ENCODE measurements around the gene UNC13C.

Gene UNC13C

DNA sequence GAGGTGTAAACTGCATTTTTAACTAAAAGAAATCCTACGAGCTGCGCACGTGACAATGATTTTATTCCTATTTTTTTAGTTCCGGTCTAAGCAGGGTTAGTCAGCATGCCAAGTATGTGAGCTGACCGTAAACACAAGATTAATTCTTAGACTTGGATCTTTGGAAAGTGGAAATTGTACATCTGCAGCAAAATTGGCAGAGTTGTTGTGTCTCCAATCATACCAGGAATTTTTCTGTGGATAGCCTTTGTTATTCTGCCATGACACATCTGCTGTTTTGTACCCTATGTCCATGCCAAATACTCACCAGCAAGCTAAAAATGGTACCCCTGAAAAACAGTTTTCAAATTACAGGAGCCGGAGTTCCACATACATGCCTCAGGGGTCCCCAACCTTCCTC is 562.5 kb downstream of the UNC13C start:
- Histone ChIP-seq H3K27me3 (ENCODE audit: control insufficient read depth, insufficient read depth, low read length) (no peaks in the 10 kb centered on the region), H3K4me3 (ENCODE audit: low read length) (no peak overlapping the region), H3K4me1 (ENCODE audit: control insufficient read depth, insufficient read depth, low read length) (no peaks in the 10 kb centered on the region), H3K36me3 (ENCODE audit: insufficient read depth, low read length) (no peaks in the 10 kb centered on the region), H3K9ac (ENCODE audit: low read depth, low read length) (no peak overlapping the region), H3K4me2 (ENCODE audit: low read length) (no peak overlapping the region), H3K9me3 (replicated peaks; ENCODE audit: low read length) (no peaks in the 10 kb centered on the region)

DNA sequence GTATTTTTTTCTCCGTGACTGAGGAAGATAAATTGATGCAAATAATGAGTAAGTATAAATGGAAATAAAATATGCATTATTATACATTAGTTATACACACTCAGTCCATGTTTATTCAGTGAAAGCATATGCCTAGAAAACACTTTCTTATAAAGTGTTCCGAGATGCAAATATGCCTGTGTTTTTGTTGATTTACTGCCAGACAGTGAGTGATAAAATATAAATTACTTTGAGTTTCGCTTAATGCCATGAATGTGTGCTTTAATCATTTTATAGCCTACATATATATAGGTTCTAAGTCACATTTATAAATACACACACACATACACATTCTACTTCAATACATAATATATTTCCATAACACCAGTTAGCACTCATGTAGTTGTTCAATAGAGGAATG is 569.2 kb downstream of the UNC13C start:
- Histone ChIP-seq H3K9ac (ENCODE audit: low read depth, low read length) (no peak overlapping the region), H3K4me3 (ENCODE audit: low read length) (no peak overlapping the region), H3K4me2 (ENCODE audit: low read length) (no peak overlapping the region), H3K36me3 (ENCODE audit: insufficient read depth, low read length) (no peaks in the 10 kb centered on the region), H3K4me1 (ENCODE audit: control insufficient read depth, insufficient read depth, low read length) (no peaks in the 10 kb centered on the region), H3K9me3 (replicated peaks; ENCODE audit: low read length) (no peaks in the 10 kb centered on the region), H3K27me3 (ENCODE audit: control insufficient read depth, insufficient read depth, low read length) (no peaks in the 10 kb centered on the region)

DNA sequence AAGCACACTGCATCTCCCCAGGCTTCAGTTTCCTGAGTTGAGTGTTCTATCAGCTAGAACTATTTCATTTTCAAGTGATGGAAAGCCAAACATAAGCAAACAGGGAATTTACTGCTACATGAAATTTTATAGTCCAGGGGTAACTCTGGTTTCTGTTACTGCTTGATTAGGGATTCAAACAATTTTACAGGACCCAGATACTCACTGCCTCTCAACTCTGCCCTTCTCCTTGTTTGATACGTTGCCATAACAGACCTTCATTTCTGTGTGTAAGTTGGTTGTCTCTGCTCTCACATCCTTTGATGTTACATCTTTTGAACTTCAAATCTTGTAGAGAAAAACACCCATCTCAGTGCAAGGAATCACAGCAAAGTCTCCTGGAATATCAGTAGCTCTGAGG is 572.7 kb downstream of the UNC13C start:
- H3K9me3 ChIP-seq (replicated peaks; ENCODE audit: low read length): no peaks in the 10 kb centered on the region
- H3K4me1 ChIP-seq (ENCODE audit: control insufficient read depth, insufficient read depth, low read length): no peaks in the 10 kb centered on the region
- no peak overlapping the region for H3K4me2 ChIP-seq (ENCODE audit: low read length)
- H3K27me3 ChIP-seq (ENCODE audit: control insufficient read depth, insufficient read depth, low read length): no peaks in the 10 kb centered on the region
- H3K36me3 ChIP-seq (ENCODE audit: insufficient read depth, low read length): no peaks in the 10 kb centered on the region
- no peak overlapping the region for H3K4me3 ChIP-seq (ENCODE audit: low read length)
- no peak overlapping the region for H3K9ac ChIP-seq (ENCODE audit: low read depth, low read length)

DNA sequence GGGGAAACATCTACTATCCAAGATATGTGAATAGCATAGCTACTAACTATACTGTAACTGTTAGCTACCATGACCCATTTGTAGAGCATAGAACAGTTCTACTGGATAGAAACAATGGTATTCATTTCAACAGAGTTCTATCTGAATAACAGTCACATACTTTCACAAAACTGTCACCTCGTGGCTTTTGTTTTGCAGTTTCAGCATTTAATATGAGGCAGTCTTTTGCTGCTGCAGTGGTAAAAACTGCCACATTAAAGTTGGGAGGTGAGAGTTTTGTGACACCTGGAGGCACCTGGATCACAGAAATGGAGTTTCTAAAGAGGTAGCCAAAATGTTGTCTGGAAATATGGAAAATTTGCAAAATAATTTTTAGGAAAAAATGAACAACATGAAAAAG is 578.0 kb downstream of the UNC13C start:
- Histone ChIP-seq H3K9me3 (replicated peaks; ENCODE audit: low read length) (no peaks in the 10 kb centered on the region), H3K4me3 (ENCODE audit: low read length) (no peak overlapping the region), H3K36me3 (ENCODE audit: insufficient read depth, low read length) (no peaks in the 10 kb centered on the region)

DNA sequence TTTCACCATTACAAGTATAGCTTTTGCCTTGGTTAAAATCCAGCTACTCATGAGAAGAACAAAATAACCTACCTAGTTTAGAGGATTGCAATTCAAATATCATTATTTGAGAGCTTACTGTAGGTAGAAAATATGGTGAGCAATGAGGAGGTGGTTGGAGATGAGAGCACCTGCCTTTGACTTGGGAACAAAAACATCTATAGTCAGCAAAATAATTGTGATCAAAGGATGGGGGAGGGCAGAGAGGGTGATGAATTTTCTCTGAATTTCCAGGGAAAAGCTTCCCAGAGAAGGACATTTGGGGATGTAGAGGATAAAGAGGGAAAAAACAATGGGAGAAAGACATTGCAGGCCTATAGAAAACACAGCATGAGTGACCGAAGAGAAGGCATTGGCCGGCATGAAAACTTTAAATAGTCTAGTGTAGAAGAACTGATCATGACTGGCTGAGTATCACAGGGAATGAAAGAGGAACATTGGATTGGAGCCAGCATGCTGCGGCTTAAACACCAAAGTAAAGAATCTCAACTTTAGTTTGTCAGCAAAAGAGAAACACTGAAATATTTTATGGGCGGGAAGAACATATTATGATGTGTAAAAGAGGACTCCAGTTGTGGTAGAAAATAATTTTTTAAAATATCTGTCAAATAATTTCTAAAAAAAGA is 581.3 kb downstream of the UNC13C start:
- Histone ChIP-seq H3K9ac (ENCODE audit: low read depth, low read length) (no peak overlapping the region), H3K27me3 (ENCODE audit: control insufficient read depth, insufficient read depth, low read length) (no peaks in the 10 kb centered on the region), H3K4me2 (ENCODE audit: low read length) (no peak overlapping the region), H3K36me3 (ENCODE audit: insufficient read depth, low read length) (no peaks in the 10 kb centered on the region), H3K9me3 (replicated peaks; ENCODE audit: low read length) (no peaks in the 10 kb centered on the region), H3K4me3 (ENCODE audit: low read length) (no peak overlapping the region), H3K4me1 (ENCODE audit: control insufficient read depth, insufficient read depth, low read length) (no peaks in the 10 kb centered on the region)

More for the DNA sequence above, 578.0 kb downstream of the UNC13C start:
- no peak overlapping the region for H3K9ac ChIP-seq (ENCODE audit: low read depth, low read length)
- no peaks in the 10 kb centered on the region for H3K27me3 ChIP-seq (ENCODE audit: control insufficient read depth, insufficient read depth, low read length)
- H3K4me1 ChIP-seq (ENCODE audit: control insufficient read depth, insufficient read depth, low read length): no peaks in the 10 kb centered on the region
- no peak overlapping the region for H3K4me2 ChIP-seq (ENCODE audit: low read length)

DNA sequence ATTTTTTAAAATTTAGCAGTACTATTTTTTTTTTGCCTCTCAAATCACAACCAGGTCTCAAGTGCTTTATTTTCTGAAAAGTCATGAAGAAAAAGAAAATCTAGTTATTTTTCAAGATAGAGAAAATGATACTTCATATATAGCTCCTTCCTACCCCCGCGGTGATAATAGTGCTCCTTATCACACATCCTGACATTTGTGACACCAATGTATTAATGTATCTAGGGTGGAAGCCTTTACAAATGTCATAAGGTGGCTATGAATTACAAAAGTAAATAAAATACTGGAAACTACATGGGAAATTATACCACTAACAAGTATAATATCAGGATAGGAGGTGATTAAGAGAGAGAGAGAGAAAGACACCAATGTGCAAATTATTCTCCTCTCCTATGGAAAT is 582.2 kb downstream of the UNC13C start:
- H3K4me3 ChIP-seq (ENCODE audit: low read length): no peak overlapping the region
- H3K9me3 ChIP-seq (replicated peaks; ENCODE audit: low read length): no peaks in the 10 kb centered on the region
- no peaks in the 10 kb centered on the region for H3K27me3 ChIP-seq (ENCODE audit: control insufficient read depth, insufficient read depth, low read length)
- H3K4me2 ChIP-seq (ENCODE audit: low read length): no peak overlapping the region
- no peaks in the 10 kb centered on the region for H3K36me3 ChIP-seq (ENCODE audit: insufficient read depth, low read length)
- no peaks in the 10 kb centered on the region for H3K4me1 ChIP-seq (ENCODE audit: control insufficient read depth, insufficient read depth, low read length)
- no peak overlapping the region for H3K9ac ChIP-seq (ENCODE audit: low read depth, low read length)

DNA sequence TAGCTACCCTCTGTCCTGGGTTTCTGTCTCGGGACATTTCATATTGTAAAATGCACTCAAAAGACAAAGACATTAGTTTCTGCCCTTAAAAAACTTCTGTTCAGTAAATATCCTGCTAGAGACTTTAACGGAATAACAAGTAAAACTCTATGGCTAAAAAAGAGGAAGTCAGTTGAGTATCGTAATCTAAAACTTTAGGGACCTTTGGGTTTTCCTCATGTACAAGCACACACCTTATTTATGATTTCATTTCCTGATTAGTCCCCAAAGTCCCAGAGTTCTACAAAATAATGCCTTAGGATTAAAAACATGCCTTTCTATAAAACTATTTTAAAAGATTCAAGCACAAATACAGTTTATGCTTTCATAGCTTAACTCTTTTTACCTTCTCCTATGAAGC is 585.9 kb downstream of the UNC13C start:
- Histone ChIP-seq H3K27me3 (ENCODE audit: control insufficient read depth, insufficient read depth, low read length) (no peaks in the 10 kb centered on the region), H3K4me1 (ENCODE audit: control insufficient read depth, insufficient read depth, low read length) (no peaks in the 10 kb centered on the region), H3K4me2 (ENCODE audit: low read length) (no peak overlapping the region), H3K9ac (ENCODE audit: low read depth, low read length) (no peak overlapping the region), H3K36me3 (ENCODE audit: insufficient read depth, low read length) (no peaks in the 10 kb centered on the region), H3K9me3 (replicated peaks; ENCODE audit: low read length) (no peaks in the 10 kb centered on the region), H3K4me3 (ENCODE audit: low read length) (no peak overlapping the region)

DNA sequence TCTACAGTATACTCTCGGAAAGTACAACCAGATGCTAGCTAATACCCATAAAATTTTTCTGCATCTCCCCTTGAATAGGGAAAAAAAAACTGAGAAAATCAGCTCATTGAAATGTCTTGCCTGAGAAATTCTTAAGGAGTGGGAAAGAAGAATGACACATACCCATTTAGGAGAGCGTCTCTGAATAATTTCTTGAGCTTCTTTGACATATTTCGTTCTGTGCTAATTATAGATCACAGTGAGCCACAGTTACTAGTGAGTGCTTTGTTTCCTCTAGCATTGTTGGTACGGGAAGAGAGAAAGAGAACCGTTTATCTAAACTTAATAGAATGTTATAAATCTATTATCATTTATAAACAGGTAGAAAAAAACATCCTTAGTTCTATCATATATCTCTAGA is 588.4 kb downstream of the UNC13C start:
- Histone ChIP-seq H3K4me3 (ENCODE audit: low read length) (no peak overlapping the region), H3K9ac (ENCODE audit: low read depth, low read length) (no peak overlapping the region), H3K9me3 (replicated peaks; ENCODE audit: low read length) (no peaks in the 10 kb centered on the region), H3K27me3 (ENCODE audit: control insufficient read depth, insufficient read depth, low read length) (no peaks in the 10 kb centered on the region), H3K4me2 (ENCODE audit: low read length) (no peak overlapping the region), H3K4me1 (ENCODE audit: control insufficient read depth, insufficient read depth, low read length) (no peaks in the 10 kb centered on the region), H3K36me3 (ENCODE audit: insufficient read depth, low read length) (no peaks in the 10 kb centered on the region)

DNA sequence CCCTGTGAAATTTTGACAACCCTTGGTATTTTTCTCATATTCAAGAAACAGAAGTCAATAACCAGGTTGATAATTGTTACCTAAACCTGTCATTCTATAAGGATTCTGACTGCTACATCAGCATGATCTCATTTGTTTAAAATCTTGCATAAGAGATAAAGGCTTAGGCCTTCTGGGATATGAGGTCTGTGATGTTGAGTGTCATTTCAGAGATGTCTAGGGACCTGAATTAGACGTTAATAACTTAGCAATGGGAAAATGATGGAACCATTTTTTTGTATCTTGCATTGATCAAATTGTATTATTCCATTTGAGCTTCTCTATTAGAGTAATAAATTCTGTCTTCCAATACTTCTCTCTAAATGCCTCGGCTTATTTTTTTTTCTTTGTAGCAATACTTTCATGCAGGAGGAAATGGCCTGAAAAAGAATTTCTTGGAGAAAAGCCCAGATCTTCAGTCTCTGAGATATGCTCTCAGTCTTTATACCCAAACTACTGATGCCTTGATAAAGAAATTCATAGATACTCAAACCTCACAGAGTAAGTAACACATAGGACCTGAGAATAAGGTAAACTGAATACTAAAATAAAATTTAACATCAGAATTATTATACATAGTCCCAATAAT is 589.3 kb downstream of the UNC13C start:
- Histone ChIP-seq H3K4me3 (ENCODE audit: low read length) (no peak overlapping the region), H3K27me3 (ENCODE audit: control insufficient read depth, insufficient read depth, low read length) (no peaks in the 10 kb centered on the region), H3K4me2 (ENCODE audit: low read length) (no peak overlapping the region), H3K9ac (ENCODE audit: low read depth, low read length) (no peak overlapping the region), H3K9me3 (replicated peaks; ENCODE audit: low read length) (no peaks in the 10 kb centered on the region), H3K4me1 (ENCODE audit: control insufficient read depth, insufficient read depth, low read length) (no peaks in the 10 kb centered on the region), H3K36me3 (ENCODE audit: insufficient read depth, low read length) (no peaks in the 10 kb centered on the region)

DNA sequence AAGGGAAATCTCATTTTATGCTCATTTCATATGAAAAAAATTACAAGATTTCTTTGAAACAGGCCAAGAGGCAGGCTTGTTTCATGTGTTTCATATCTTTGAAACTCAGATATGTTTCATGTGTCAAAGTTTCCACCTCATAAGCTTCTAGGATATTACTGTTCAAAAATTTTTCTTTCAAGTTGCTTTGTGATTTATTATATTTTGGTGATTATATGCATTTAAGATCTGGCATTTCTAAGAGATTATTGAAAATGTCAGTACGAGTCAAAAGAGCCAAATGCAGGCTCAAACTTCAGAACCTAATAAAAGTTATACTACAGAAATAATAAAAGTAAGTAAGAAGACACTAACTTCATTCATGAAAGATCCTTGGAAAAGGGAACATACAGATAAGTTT is 590.1 kb downstream of the UNC13C start:
- Histone ChIP-seq H3K9me3 (replicated peaks; ENCODE audit: low read length) (no peaks in the 10 kb centered on the region), H3K4me1 (ENCODE audit: control insufficient read depth, insufficient read depth, low read length) (no peaks in the 10 kb centered on the region), H3K4me3 (ENCODE audit: low read length) (no peak overlapping the region), H3K27me3 (ENCODE audit: control insufficient read depth, insufficient read depth, low read length) (no peaks in the 10 kb centered on the region), H3K36me3 (ENCODE audit: insufficient read depth, low read length) (no peaks in the 10 kb centered on the region), H3K4me2 (ENCODE audit: low read length) (no peak overlapping the region), H3K9ac (ENCODE audit: low read depth, low read length) (no peak overlapping the region)

DNA sequence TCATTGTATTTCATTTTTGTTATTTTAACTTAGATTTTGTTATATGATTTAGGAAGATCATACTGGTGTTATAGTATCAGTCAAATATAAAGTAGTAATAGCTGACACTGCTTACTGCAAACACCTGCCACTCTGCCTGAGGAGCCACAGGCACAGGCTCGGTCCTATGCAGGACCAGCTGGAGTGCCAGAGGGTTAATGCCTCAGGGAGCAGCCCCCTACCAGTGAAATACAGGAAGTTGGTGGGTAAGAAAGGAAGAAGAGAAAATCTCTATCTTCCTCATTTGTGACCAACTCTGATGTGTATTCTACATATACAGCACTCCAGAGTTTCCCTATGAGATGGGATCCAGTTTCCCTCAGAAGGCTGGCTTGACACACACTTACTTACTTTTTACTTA is 593.3 kb downstream of the UNC13C start:
- Histone ChIP-seq H3K27me3 (ENCODE audit: control insufficient read depth, insufficient read depth, low read length) (no peaks in the 10 kb centered on the region), H3K9ac (ENCODE audit: low read depth, low read length) (no peak overlapping the region), H3K4me3 (ENCODE audit: low read length) (no peak overlapping the region), H3K9me3 (replicated peaks; ENCODE audit: low read length) (peaks cover 2% of the 10 kb centered on the region), H3K4me2 (ENCODE audit: low read length) (no peak overlapping the region), H3K4me1 (ENCODE audit: control insufficient read depth, insufficient read depth, low read length) (no peaks in the 10 kb centered on the region), H3K36me3 (ENCODE audit: insufficient read depth, low read length) (no peaks in the 10 kb centered on the region)

DNA sequence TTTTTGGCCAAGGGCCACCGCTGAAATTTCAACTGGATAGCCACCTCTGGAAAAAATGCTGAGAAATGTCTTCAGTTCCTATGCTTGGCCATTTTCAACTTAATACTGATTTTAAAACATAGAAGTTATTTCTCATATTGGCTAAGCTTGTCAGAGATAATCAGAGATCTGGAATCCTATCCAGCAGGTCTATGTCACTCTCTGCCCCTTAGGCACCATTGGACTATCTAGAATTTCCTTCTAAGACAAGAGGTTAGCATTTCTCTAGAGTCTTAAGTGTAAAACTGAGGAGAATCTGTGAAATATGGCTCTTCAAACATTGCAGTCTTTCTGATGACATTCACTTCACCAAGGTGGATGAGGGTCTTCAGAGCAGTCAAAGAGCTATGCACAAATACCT is 597.3 kb downstream of the UNC13C start:
- Histone ChIP-seq H3K9me3 (replicated peaks; ENCODE audit: low read length) (peaks cover 3% of the 10 kb centered on the region), H3K9ac (ENCODE audit: low read depth, low read length) (no peak overlapping the region), H3K27me3 (ENCODE audit: control insufficient read depth, insufficient read depth, low read length) (no peaks in the 10 kb centered on the region), H3K36me3 (ENCODE audit: insufficient read depth, low read length) (no peaks in the 10 kb centered on the region), H3K4me2 (ENCODE audit: low read length) (no peak overlapping the region), H3K4me1 (ENCODE audit: control insufficient read depth, insufficient read depth, low read length) (no peaks in the 10 kb centered on the region), H3K4me3 (ENCODE audit: low read length) (no peak overlapping the region)

Measured in skeletal muscle satellite cell (primary cell).